ENCODE results near the gene WDR4.
"Not testable (repeated sequence)": the region's sequence is repeated elsewhere in the genome, so short reads cannot be mapped to it uniquely, and the experiment has no call there.

GRCh38 chr21:42908484-42908883 is 29.1 kb upstream of the WDR4 start:
- not testable (repeated sequence) for TF ChIP-seq CTCF (IDR thresholded peaks at IDR 0.05); E2F5 (CRISPR knock-in tag; IDR thresholded peaks at IDR 0.05); IRF2 (CRISPR knock-in tag; IDR thresholded peaks at IDR 0.05; ENCODE audit: borderline replicate concordance, low read depth); CDX4 (CRISPR knock-in tag; IDR thresholded peaks at IDR 0.05; ENCODE audit: borderline replicate concordance); HMGXB4 (CRISPR knock-in tag; IDR thresholded peaks at IDR 0.05); CBFB (CRISPR knock-in tag; IDR thresholded peaks at IDR 0.05; ENCODE audit: low read depth); TCF7 (CRISPR knock-in tag; IDR thresholded peaks at IDR 0.05; ENCODE audit: low read depth); NFE2L1 (CRISPR knock-in tag; IDR thresholded peaks at IDR 0.05); ATF1 (CRISPR knock-in tag; IDR thresholded peaks at IDR 0.05); NR2C2 (CRISPR knock-in tag; IDR thresholded peaks at IDR 0.05); MXD4 (CRISPR knock-in tag; IDR thresholded peaks at IDR 0.05; ENCODE audit: borderline replicate concordance)
